ENCODE measurements around the gene ITPKB.

Gene ITPKB

DNA sequence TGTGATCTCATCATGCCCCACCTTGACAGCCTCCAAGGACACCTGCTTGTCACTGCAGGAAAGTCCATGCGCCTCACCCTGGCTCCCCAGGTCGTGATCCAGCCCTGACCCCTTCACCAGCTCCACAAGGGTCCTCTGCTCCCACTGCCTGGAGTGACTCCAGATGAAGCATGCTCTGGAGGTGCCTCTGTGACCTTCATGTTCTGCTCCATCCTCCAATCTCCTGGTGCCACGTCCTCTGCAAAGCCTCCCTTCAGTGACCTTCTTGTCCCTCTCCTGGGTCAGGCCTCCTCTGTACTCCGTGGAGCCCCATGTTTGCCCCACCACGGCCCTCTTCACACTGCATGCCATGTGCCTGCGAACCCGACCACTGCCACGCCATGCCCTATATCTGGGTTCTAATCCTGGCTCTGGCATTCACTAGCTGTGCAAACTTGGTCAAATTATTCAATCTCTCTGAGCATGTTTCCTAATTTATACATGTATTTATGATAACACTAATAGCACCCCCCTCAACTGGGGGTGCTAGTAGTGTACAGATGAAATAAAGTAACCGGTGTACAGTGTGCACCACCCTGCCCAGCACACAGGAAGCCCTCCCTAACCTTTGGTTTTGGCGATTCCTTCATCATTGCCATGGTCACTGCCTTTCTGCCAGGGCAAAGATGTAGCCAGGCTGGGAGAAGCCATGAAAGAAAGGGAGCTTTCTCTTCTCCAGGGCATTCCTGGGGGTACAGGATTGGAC lies 113.1 kb downstream of the ITPKB start:
- peak overlapping the region; percentile 14 for H3K9ac ChIP-seq (ENCODE audit: low read depth, low read length, poor library complexity)
- H2BK120ac ChIP-seq (ENCODE audit: low read depth, low read length): no peak overlapping the region
- H3K4ac ChIP-seq (ENCODE audit: low read length): no peak overlapping the region
- no peaks in the 10 kb centered on the region for H3K36me3 ChIP-seq (replicated peaks in 1 of 2; ENCODE audit: control insufficient read depth in 2 of 2, insufficient read depth in 2 of 2, low read length in 2 of 2)
- H4K8ac ChIP-seq (ENCODE audit: low read depth, low read length): no peak overlapping the region
- H3K4me1 ChIP-seq (ENCODE audit: control insufficient read depth in 2 of 2, insufficient read depth in 1 of 2, low read depth in 1 of 2, low read length in 2 of 2): peaks cover 0 to 3% of the 10 kb centered on the region in 2 donors
- peaks cover 0 to 3% (median 0%) of the 10 kb centered on the region in 3 experiments for H3K27me3 ChIP-seq (ENCODE audit: control insufficient read depth in 3 of 3, insufficient read depth in 3 of 3, low read depth in 1 of 3, low read length in 3 of 3)
- H2BK15ac ChIP-seq (ENCODE audit: low read length): no peak overlapping the region
- H3K23ac ChIP-seq (ENCODE audit: low read depth, low read length, poor library complexity): no peak overlapping the region
- H3K18ac ChIP-seq (ENCODE audit: low read length): no peak overlapping the region
- no peak overlapping the region for H3K14ac ChIP-seq (ENCODE audit: low read length)
- no peak overlapping the region for H2BK12ac ChIP-seq (ENCODE audit: low read length)
- WGBS, 2 donors (ENCODE audit: extremely low coverage in 2 of 2, insufficient read length in 2 of 2, insufficient replicate concordance in 1 of 2): no CpG with 5 or more reads among the region's 10 CpGs
- H3K79me1 ChIP-seq (ENCODE audit: low read depth, low read length): no peaks in the 10 kb centered on the region
- H2AK5ac ChIP-seq (ENCODE audit: low read depth, low read length): no peak overlapping the region
- H2BK5ac ChIP-seq (ENCODE audit: low read length): peak overlapping the region; percentile 7
- H3K4me3 ChIP-seq (ENCODE audit: low read length in 2 of 2): no peak overlapping the region
- H4K91ac ChIP-seq (ENCODE audit: low read depth, low read length, poor library complexity): no peak overlapping the region
- H3K9me3 ChIP-seq (replicated peaks in 1 of 2; ENCODE audit: control insufficient read depth in 2 of 2, insufficient read depth in 1 of 2, low read depth in 1 of 2, low read length in 2 of 2): no peaks in the 10 kb centered on the region
- peak overlapping the region; percentile 64 for H2AFZ ChIP-seq (ENCODE audit: low read length)
- no peak overlapping the region for H3K4me2 ChIP-seq (ENCODE audit: insufficient read depth, low read length, poor library complexity, severe bottlenecking)
- H3K27ac ChIP-seq (replicated peaks; ENCODE audit: low read length): no peak overlapping the region
- no peak for DNase-seq (ENCODE audit: low spot score)

DNA sequence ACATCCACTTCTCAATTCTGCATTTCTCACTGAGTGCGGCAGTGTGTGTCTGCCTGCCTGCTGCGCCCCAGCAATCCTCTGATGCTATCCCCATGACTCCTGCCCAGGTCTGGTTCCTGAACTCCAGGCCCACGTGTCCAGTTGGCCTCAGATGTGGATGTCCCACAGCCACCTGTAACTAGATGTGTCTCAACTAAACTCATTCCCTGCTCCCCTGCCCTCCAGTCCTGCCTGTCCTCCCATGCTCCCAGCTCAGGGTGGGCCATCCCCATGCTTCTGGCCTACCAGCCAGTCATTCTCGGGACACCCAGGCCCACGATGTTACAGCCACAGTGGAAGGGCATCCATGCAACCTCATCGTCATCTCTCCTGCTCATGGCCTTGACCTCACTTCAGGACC lies 113.8 kb downstream of the ITPKB start:
- H3K9ac ChIP-seq (ENCODE audit: low read depth, low read length, poor library complexity): no peak overlapping the region
- H3K14ac ChIP-seq (ENCODE audit: low read length): no peak overlapping the region
- H3K18ac ChIP-seq (ENCODE audit: low read length): no peak overlapping the region
- no CpG with 5 or more reads among the region's 6 CpGs for WGBS, 2 donors (ENCODE audit: extremely low coverage in 2 of 2, insufficient read length in 2 of 2, insufficient replicate concordance in 1 of 2)
- H4K91ac ChIP-seq (ENCODE audit: low read depth, low read length, poor library complexity): no peak overlapping the region
- peak overlapping the region; percentile 7 for H2BK5ac ChIP-seq (ENCODE audit: low read length)
- no peak overlapping the region for H3K4me2 ChIP-seq (ENCODE audit: insufficient read depth, low read length, poor library complexity, severe bottlenecking)
- peaks cover 0 to 3% of the 10 kb centered on the region in 2 donors for H3K4me1 ChIP-seq (ENCODE audit: control insufficient read depth in 2 of 2, insufficient read depth in 1 of 2, low read depth in 1 of 2, low read length in 2 of 2)
- H3K4me3 ChIP-seq (ENCODE audit: low read length in 2 of 2): no peak overlapping the region
- peaks cover 0 to 3% (median 0%) of the 10 kb centered on the region in 3 experiments for H3K27me3 ChIP-seq (ENCODE audit: control insufficient read depth in 3 of 3, insufficient read depth in 3 of 3, low read depth in 1 of 3, low read length in 3 of 3)
- no peak overlapping the region for H3K23ac ChIP-seq (ENCODE audit: low read depth, low read length, poor library complexity)
- no peaks in the 10 kb centered on the region for H3K36me3 ChIP-seq (replicated peaks in 1 of 2; ENCODE audit: control insufficient read depth in 2 of 2, insufficient read depth in 2 of 2, low read length in 2 of 2)
- H2BK15ac ChIP-seq (ENCODE audit: low read length): no peak overlapping the region
- no peak overlapping the region for H3K4ac ChIP-seq (ENCODE audit: low read length)
- H4K8ac ChIP-seq (ENCODE audit: low read depth, low read length): no peak overlapping the region
- no peak overlapping the region for H2AFZ ChIP-seq (ENCODE audit: low read length)
- H3K27ac ChIP-seq (replicated peaks; ENCODE audit: low read length): no peak overlapping the region
- no peak overlapping the region for H2BK12ac ChIP-seq (ENCODE audit: low read length)
- no peak for DNase-seq (ENCODE audit: low spot score)
- no peaks in the 10 kb centered on the region for H3K79me1 ChIP-seq (ENCODE audit: low read depth, low read length)
- H2AK5ac ChIP-seq (ENCODE audit: low read depth, low read length): no peak overlapping the region
- H3K9me3 ChIP-seq (replicated peaks in 1 of 2; ENCODE audit: control insufficient read depth in 2 of 2, insufficient read depth in 1 of 2, low read depth in 1 of 2, low read length in 2 of 2): no peaks in the 10 kb centered on the region
- H2BK120ac ChIP-seq (ENCODE audit: low read depth, low read length): no peak overlapping the region

DNA sequence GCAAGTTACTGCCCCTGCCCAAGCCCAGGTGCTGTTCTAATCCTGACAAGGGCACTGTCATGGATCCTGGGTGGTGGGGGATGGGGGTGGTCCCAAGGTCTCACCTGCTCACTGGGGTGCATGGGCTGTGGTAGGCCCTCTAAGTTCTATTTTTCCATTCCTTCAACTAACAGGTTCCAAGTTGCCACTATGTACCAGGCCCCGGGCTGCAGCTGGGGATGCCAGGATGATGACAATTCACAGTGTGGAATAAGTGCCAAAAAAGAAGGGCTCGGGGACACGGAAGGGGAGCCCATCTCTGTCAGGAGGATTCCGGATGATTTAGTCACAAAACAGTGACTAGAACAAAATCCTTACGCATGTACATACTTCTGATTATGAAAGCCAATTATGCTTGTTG lies 114.6 kb downstream of the ITPKB start:
- Histone ChIP-seq H3K14ac (ENCODE audit: low read length) (no peak overlapping the region), H2AK5ac (ENCODE audit: low read depth, low read length) (no peak overlapping the region), H4K91ac (ENCODE audit: low read depth, low read length, poor library complexity) (no peak overlapping the region), H2BK5ac (ENCODE audit: low read length) (no peak overlapping the region), H3K9ac (ENCODE audit: low read depth, low read length, poor library complexity) (no peak overlapping the region), H3K4me3 (ENCODE audit: low read length in 2 of 2) (no peak overlapping the region), H3K36me3 (replicated peaks in 1 of 2; ENCODE audit: control insufficient read depth in 2 of 2, insufficient read depth in 2 of 2, low read length in 2 of 2) (no peaks in the 10 kb centered on the region), H4K8ac (ENCODE audit: low read depth, low read length) (no peak overlapping the region), H2BK15ac (ENCODE audit: low read length) (no peak overlapping the region), H3K27me3 (ENCODE audit: control insufficient read depth in 3 of 3, insufficient read depth in 3 of 3, low read depth in 1 of 3, low read length in 3 of 3) (peaks cover 0 to 3% (median 0%) of the 10 kb centered on the region in 3 experiments), H3K4me2 (ENCODE audit: insufficient read depth, low read length, poor library complexity, severe bottlenecking) (no peak overlapping the region), H2BK120ac (ENCODE audit: low read depth, low read length) (no peak overlapping the region), H3K27ac (replicated peaks; ENCODE audit: low read length) (no peak overlapping the region), H2AFZ (ENCODE audit: low read length) (no peak overlapping the region), H3K4me1 (ENCODE audit: control insufficient read depth in 2 of 2, insufficient read depth in 1 of 2, low read depth in 1 of 2, low read length in 2 of 2) (peaks cover 0 to 3% of the 10 kb centered on the region in 2 donors), H3K18ac (ENCODE audit: low read length) (no peak overlapping the region), H3K4ac (ENCODE audit: low read length) (no peak overlapping the region), H2BK12ac (ENCODE audit: low read length) (no peak overlapping the region), H3K79me1 (ENCODE audit: low read depth, low read length) (no peaks in the 10 kb centered on the region), H3K23ac (ENCODE audit: low read depth, low read length, poor library complexity) (no peak overlapping the region), H3K9me3 (replicated peaks in 1 of 2; ENCODE audit: control insufficient read depth in 2 of 2, insufficient read depth in 1 of 2, low read depth in 1 of 2, low read length in 2 of 2) (no peaks in the 10 kb centered on the region)
- DNase-seq (ENCODE audit: low spot score): no peak
- no CpG with 5 or more reads among the region's 5 CpGs for WGBS, 2 donors (ENCODE audit: extremely low coverage in 2 of 2, insufficient read length in 2 of 2, insufficient replicate concordance in 1 of 2)

DNA sequence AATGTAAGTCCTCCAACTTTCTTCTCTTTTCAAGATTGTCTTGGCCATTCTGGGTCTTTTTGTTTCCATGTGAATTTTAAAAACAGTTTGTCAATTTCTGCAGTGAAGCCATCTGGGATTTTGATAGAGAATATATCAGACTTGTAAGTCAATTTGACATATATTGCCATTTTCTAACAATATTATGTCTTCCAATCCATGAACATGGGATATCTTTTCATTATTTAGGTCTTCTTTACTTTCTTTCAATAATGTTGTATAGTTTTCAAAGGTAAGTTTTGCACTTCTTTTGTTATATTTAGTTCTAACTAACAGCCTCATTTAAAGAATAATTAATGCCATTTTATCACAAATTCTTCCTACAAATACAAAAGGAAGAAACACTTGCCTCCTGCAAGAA lies 117.1 kb downstream of the ITPKB start:
- no peak overlapping the region for H3K14ac ChIP-seq (ENCODE audit: low read length)
- no peak overlapping the region for H2AFZ ChIP-seq (ENCODE audit: low read length)
- no peak overlapping the region for H3K18ac ChIP-seq (ENCODE audit: low read length)
- H4K8ac ChIP-seq (ENCODE audit: low read depth, low read length): no peak overlapping the region
- H3K4me2 ChIP-seq (ENCODE audit: insufficient read depth, low read length, poor library complexity, severe bottlenecking): no peak overlapping the region
- no peak for DNase-seq (ENCODE audit: low spot score)
- H3K79me1 ChIP-seq (ENCODE audit: low read depth, low read length): no peaks in the 10 kb centered on the region
- H2AK5ac ChIP-seq (ENCODE audit: low read depth, low read length): no peak overlapping the region
- peaks cover under 1 to 3% of the 10 kb centered on the region in 2 donors for H3K9me3 ChIP-seq (replicated peaks in 1 of 2; ENCODE audit: control insufficient read depth in 2 of 2, insufficient read depth in 1 of 2, low read depth in 1 of 2, low read length in 2 of 2)
- H3K36me3 ChIP-seq (replicated peaks in 1 of 2; ENCODE audit: control insufficient read depth in 2 of 2, insufficient read depth in 2 of 2, low read length in 2 of 2): no peaks in the 10 kb centered on the region
- no peak overlapping the region for H3K4ac ChIP-seq (ENCODE audit: low read length)
- no peak overlapping the region for H2BK120ac ChIP-seq (ENCODE audit: low read depth, low read length)
- H2BK12ac ChIP-seq (ENCODE audit: low read length): no peak overlapping the region
- H3K4me1 ChIP-seq (ENCODE audit: control insufficient read depth in 2 of 2, insufficient read depth in 1 of 2, low read depth in 1 of 2, low read length in 2 of 2): no peaks in the 10 kb centered on the region
- H3K23ac ChIP-seq (ENCODE audit: low read depth, low read length, poor library complexity): no peak overlapping the region
- H2BK15ac ChIP-seq (ENCODE audit: low read length): no peak overlapping the region
- no peak overlapping the region for H4K91ac ChIP-seq (ENCODE audit: low read depth, low read length, poor library complexity)
- no peak overlapping the region for H3K9ac ChIP-seq (ENCODE audit: low read depth, low read length, poor library complexity)
- peaks cover 0 to 3% (median 0%) of the 10 kb centered on the region in 3 experiments for H3K27me3 ChIP-seq (ENCODE audit: control insufficient read depth in 3 of 3, insufficient read depth in 3 of 3, low read depth in 1 of 3, low read length in 3 of 3)
- no peak overlapping the region for H2BK5ac ChIP-seq (ENCODE audit: low read length)
- no peak overlapping the region for H3K27ac ChIP-seq (replicated peaks; ENCODE audit: low read length)
- no peak overlapping the region for H3K4me3 ChIP-seq (ENCODE audit: low read length in 2 of 2)
